ENCODE measurements around the gene PACSIN1.

- TF ChIP-seq POLR2A (IDR thresholded peaks at IDR 0.05) = no peak
- TF ChIP-seq CTCF (IDR thresholded peaks at IDR 0.05) = no peak
Observed at GRCh38 chr6:34529665-34530327, 63.9 kb downstream of the PACSIN1 start.
